GM21717 (cell line): ENCODE measurements around the gene ZNF579.
A peak's percentile ranks its signal among the peaks of the same experiment; 100 is the strongest.

ENCODE experiments used
- ATAC-seq: cut with Tn5 transposase; IDR thresholded peaks from one replicate; pipeline ENCODE4 v1.9.1; 2021; ENCODE audit warnings: mild to moderate bottlenecking, moderate library complexity; ENCODE audit not compliant: unreplicated experiment

Gene ZNF579

GRCh38 chr19:55611983-55612645, 31.5 kb upstream of the ZNF579 start:
- no peak for ATAC-seq

- no peak for ATAC-seq
Measured at GRCh38 chr19:55611300-55611982, 30.8 kb upstream of the ZNF579 start.

- no peak for ATAC-seq
Measured at GRCh38 chr19:55609326-55609725, 28.7 kb upstream of the ZNF579 start.

- no peak for ATAC-seq
Measured at GRCh38 chr19:55606817-55607216, 26.2 kb upstream of the ZNF579 start.

- no peak for ATAC-seq
Measured at GRCh38 chr19:55606471-55606787, 25.8 kb upstream of the ZNF579 start.

GRCh38 chr19:55605637-55606470, 25.2 kb upstream of the ZNF579 start, which contains the start of gene ZNF865:
TSS of gene ZNF865 (plus strand) at chr19:55605647. CDS start at chr19:55613619, 7,972 bp downstream.
- peak; percentile 26 for ATAC-seq

GRCh38 chr19:55605207-55605636, 24.6 kb upstream of the ZNF579 start:
- peak; percentile 53 for ATAC-seq

- no peak for ATAC-seq
Measured at GRCh38 chr19:55603581-55604292, 23.1 kb upstream of the ZNF579 start.

GRCh38 chr19:55603115-55603514, 22.5 kb upstream of the ZNF579 start:
- no peak for ATAC-seq

- no peak for ATAC-seq
Measured at GRCh38 chr19:55602104-55603001, 21.7 kb upstream of the ZNF579 start.

- ATAC-seq = no peak
Measured at GRCh38 chr19:55601084-55601483, 20.4 kb upstream of the ZNF579 start.

GRCh38 chr19:55600662-55601028, 20.0 kb upstream of the ZNF579 start:
- ATAC-seq = no peak

GRCh38 chr19:55599842-55600661, 19.4 kb upstream of the ZNF579 start, which contains the start of gene ZNF524:
TSS of gene ZNF524 (plus strand) at chr19:55600288. CDS start at chr19:55602113, 1,825 bp downstream.
- peak; percentile 31 for ATAC-seq

- peak; percentile 41 for ATAC-seq
Measured at GRCh38 chr19:55599468-55599841, 18.8 kb upstream of the ZNF579 start, which contains the start of gene FIZ1. TSS of gene FIZ1 (minus strand) at chr19:55599517. CDS start at chr19:55597865, 1,652 bp downstream.

- peak; percentile 40 for ATAC-seq
Measured at GRCh38 chr19:55598719-55599467, 18.2 kb upstream of the ZNF579 start.

GRCh38 chr19:55598034-55598433, 17.4 kb upstream of the ZNF579 start:
- ATAC-seq = no peak

- no peak for ATAC-seq
Measured at GRCh38 chr19:55597501-55597921, 16.9 kb upstream of the ZNF579 start.

GRCh38 chr19:55596304-55596703, 15.7 kb upstream of the ZNF579 start:
- ATAC-seq = no peak
